ENCODE results near the gene MYO5B.
"Not testable (repeated sequence)": the region's sequence is repeated elsewhere in the genome, so short reads cannot be mapped to it uniquely, and the experiment has no call there.

Gene MYO5B

GRCh38 chr18:49795612-49796552 lies 399.1 kb downstream of the MYO5B start:
- no peak for DNase-seq (ENCODE audit: low read depth)

GRCh38 chr18:49794743-49795142 lies 400.2 kb downstream of the MYO5B start:
- no peak for DNase-seq (ENCODE audit: low read depth)

- DNase-seq (ENCODE audit: low read depth): not testable (repeated sequence)
Measured at GRCh38 chr18:49789560-49790134, 405.3 kb downstream of the MYO5B start.

DNA sequence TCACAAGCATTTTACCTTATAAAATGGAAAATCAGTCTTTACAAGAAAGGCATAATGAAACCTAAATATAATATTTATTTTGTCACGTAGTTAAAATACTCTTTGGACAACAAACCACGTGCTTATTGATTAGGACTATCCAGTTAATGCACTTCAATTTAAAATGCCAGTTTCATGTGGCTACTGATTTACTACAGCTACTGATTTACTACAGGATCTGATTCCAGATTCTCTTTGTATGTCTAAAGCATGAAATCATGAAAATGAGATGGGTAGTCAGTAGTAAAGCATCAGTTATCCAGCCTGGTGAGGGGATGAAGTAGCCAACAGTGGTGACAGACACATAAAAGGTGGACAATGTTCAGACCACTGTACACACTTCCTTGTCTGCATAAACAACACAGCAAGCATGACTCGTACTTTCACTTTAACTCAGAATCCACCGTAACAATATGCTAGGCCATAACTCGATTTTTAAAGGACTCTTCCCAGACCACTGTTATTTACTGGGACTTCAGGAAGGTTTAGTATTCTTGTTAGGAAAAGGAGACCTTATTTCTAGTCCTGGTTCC lies 406.5 kb downstream of the MYO5B start:
- peak; percentile 42 for DNase-seq (ENCODE audit: low read depth)

DNA sequence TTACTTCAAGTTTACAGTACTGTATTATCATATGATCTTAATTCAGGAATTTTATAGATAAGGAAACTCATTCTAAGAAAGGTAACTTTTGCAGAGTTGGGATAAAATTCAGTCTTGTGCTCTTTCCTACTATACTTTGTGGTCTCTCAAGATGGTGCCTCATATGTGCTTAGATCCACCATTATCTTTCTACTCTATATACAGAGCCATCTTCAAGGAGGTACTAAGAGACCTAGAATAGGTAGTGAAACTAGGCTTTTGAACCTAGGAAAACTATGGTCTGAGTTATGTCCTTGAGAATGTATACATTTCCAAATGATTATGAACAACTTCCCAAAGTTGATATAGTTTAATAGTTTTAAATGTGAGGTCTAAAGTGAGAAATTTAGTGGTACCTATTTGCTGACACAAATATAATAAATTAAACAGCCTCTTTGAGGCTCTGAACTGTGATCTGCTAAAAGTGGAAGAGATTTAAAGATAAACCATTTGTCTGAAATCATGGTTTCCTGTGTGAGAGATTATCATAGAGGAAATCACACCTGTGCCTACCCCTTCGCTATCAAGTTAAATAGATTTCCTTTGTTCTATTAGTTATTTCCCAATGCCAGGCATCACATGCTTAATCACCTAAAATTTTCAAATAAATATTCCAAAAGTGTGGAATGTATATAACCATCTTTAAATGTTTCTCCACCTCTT lies 408.8 kb downstream of the MYO5B start:
- DNase-seq (ENCODE audit: low read depth): no peak

GRCh38 chr18:49784427-49785185 lies 410.3 kb downstream of the MYO5B start:
- DNase-seq (ENCODE audit: low read depth): no peak

DNA sequence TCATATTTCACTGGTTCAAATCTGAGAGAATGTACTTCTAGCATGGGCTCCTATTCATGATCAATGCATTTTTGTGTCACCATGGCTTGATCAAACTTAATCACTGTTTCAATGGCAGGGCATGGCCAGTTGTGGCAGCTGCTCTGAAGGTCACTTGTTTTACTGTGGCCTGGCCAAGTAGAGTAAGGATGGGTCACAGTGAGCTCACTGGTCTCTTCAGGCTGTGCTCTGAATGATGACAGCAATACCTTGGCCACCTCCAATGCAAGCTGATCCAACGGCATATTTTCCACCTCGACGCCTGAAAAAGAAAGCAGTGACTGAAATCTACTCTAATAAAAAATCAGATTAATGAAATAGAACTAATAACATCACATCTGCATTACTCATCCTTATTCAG lies 411.3 kb downstream of the MYO5B start:
- DNase-seq (ENCODE audit: low read depth): not testable (repeated sequence)

DNA sequence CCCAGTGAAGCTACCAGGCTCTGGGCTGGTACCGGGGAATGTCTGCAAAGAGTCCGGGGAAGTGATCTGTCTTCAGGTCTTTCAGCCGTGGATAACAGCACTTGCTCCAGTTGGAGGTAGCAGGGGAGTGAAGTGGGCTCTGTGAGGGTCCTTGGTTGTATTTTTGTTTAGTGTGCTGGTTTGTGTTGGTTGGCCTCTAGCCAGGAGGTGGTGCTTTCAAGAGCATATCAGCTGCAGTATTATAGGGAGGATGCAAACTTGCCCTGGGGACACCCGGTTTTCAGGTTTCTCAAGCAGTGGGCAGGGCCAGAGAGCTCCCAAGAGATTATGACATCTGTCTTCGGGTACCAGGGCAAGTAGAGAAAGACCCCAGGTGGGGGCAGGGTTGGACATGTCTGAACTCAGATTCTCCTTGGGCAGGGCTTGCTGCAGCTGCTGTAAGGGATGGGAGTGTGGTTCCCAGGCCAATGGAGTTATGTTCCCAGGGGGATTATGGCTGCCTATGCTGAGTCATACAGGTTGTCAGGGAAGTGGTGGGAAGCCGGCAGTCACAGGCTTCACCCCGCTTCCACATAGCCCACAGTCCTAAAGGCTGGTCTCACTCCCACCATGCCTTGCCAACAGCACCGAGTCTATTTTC lies 416.0 kb downstream of the MYO5B start:
- DNase-seq (ENCODE audit: low read depth): peak; percentile 73

Data from amniotic epithelial cell (primary cell).